ENCODE measurements around the gene NOTO. TPM values are rescaled to one million over a fixed set of nuclear protein-coding genes. Genes with fewer than 3 reads are reported as not detected.
A peak's percentile ranks its signal among the peaks of the same experiment; 100 is the strongest.

NOTO gene, protein sequence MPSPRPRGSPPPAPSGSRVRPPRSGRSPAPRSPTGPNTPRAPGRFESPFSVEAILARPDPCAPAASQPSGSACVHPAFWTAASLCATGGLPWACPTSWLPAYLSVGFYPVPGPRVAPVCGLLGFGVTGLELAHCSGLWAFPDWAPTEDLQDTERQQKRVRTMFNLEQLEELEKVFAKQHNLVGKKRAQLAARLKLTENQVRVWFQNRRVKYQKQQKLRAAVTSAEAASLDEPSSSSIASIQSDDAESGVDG
- polyA plus RNA-seq (2011; rRNA removed) (not detected in 2 replicates), polyA plus RNA-seq (2017; fragmentation: RNase III; extraction: RNeasy Plus Mini Kit Qiagen cat#74134 plus additional on column Dnase treatment) (0.03 to 0.07 TPM (median 0.04 TPM) in 3 replicates), polyA minus RNA-seq (2011; rRNA and poly(A)+ RNA removed) (not detected in 2 replicates)
- polyA plus RNA-seq (2012; cell fraction: cytosol; rRNA removed) = not detected in 2 replicates
- 0.07 TPM in 1 of 2 replicates, not detected in the other for polyA plus RNA-seq (2012; cell fraction: nucleus; rRNA removed)

- CTCF ChIA-PET = interaction anchor here (0.7 to 3.4 kb wide), 5 partner anchors 10 to 58 kb away, joined by 3 to 20 read pairs (median 12); no protein-coding TSS in a partner anchor
- POLR2A ChIA-PET = interaction anchor here (0.8 to 1.0 kb wide), 2 partner anchors 10 to 32 kb away, joined by 3 read pairs; partner anchors contain the start of gene CCT7
- 31% methylated on average over 68 of the region's 87 CpGs for WGBS (ENCODE audit: missing lambda C conversion rate)
- Histone ChIP-seq H3K4me2 (peak within 1 kb of the TSS; percentile 72), H3K4me3 (peak within 1 kb of the TSS; percentile 41), H3K27ac (peak within 1 kb of the TSS in 1 of 2 experiments; percentile 46; a peak in 3 of 6 replicates), H3K9me3 (peaks cover 5% of the 10 kb centered on the region; the same call in 2 of the 3 replicates), H3K4me1 (peaks cover 12% of the 10 kb centered on the region)
- TF ChIP-seq HDAC2 (IDR thresholded peaks at IDR 0.05) = no peak
- TF ChIP-seq, protein P1, sequence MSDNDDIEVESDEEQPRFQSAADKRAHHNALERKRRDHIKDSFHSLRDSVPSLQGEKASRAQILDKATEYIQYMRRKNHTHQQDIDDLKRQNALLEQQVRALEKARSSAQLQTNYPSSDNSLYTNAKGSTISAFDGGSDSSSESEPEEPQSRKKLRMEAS (IDR thresholded peaks at IDR 0.05) = peak; percentile 33
- no peak for TF ChIP-seq RAD21 (conservative IDR thresholded peaks at IDR 0.05 in 1 of 2, IDR thresholded peaks at IDR 0.05 in 1 of 2)
- no peak for TF ChIP-seq KDM5A (IDR thresholded peaks at IDR 0.05)
- TF ChIP-seq E2F6 (IDR thresholded peaks at IDR 0.05; ENCODE audit: borderline replicate concordance, low read depth) = peak; percentile 64; the same call in 1 of the 2 replicates
- no peak for TF ChIP-seq MAZ (IDR thresholded peaks at IDR 0.05; ENCODE audit: borderline replicate concordance, low read depth, low read length)
- no peak for TF ChIP-seq NFE2L2 (conservative IDR thresholded peaks at IDR 0.05; ENCODE audit: low read length)
- no peak for TF ChIP-seq ZFP36 (IDR thresholded peaks at IDR 0.05; ENCODE audit: borderline replicate concordance, partially characterized antibody)
- TF ChIP-seq, protein P2, sequence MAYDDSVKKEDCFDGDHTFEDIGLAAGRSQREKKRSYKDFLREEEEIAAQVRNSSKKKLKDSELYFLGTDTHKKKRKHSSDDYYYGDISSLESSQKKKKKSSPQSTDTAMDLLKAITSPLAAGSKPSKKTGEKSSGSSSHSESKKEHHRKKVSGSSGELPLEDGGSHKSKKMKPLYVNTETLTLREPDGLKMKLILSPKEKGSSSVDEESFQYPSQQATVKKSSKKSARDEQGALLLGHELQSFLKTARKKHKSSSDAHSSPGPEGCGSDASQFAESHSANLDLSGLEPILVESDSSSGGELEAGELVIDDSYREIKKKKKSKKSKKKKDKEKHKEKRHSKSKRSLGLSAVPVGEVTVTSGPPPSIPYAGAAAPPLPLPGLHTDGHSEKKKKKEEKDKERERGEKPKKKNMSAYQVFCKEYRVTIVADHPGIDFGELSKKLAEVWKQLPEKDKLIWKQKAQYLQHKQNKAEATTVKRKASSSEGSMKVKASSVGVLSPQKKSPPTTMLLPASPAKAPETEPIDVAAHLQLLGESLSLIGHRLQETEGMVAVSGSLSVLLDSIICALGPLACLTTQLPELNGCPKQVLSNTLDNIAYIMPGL (CRISPR knock-in tag; IDR thresholded peaks at IDR 0.05; ENCODE audit: borderline replicate concordance) = no peak
- TF ChIP-seq EP300 (IDR thresholded peaks at IDR 0.05) = no peak
- TF ChIP-seq RARB (CRISPR knock-in tag; IDR thresholded peaks at IDR 0.05) = no peak
- TF ChIP-seq ELK1 (IDR thresholded peaks at IDR 0.05; ENCODE audit: low read depth, low read length) = no peak
- DNase-seq (ENCODE audit: low read depth in 1 of 2, low spot score in 1 of 2) (no peak), FAIRE-seq (no peak), ATAC-seq (peak; percentile 66 to 71)
These were observed at the start of gene NOTO for GRCh38 chr2:73202156-73203054. Gene NOTO, plus strand, starts transcription at chr2:73202574. Its CDS starts 93 bp downstream, at chr2:73202667.

DNA sequence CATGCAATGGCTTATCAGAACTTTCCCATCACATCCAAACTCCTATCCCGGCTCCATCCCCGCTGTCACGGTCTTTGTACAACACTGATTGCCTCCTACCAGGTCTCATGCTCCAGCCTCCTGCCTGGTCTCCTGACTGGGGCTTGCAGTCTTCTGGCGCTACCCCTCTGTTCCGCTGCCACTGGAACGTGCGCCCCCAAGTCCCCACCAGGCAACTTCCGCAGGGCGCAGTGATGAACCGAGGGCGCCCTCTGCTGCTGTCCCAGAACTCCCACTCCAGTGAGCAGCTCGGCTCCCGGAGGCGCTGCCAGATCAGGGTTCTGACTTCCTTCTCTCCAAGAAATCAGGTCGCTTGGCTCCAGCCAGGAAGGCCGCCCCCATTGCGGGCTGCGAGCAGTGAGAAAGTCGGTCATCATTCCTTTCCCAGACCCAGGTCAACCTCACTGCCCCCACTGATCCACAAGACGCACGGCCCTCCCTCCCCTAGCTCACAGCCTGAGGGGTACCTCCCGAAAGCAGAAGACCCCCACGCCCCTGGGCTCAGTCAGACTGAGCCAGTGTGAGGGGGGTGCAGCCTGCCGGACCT is 45.7 kb upstream of the NOTO start:
- Histone ChIP-seq H3K9me3 (peaks cover 6% of the 10 kb centered on the region; the same call in 2 of the 3 replicates), H3K4me3 (0 out of 3 replicates have a peak overlapping the region, but pooled peaks have one; percentile 5), H3K4me2 (peak overlapping the region; percentile 66), H3K4me1 (peaks cover 4% of the 10 kb centered on the region; the same call in 1 of the 3 replicates), H3K27ac (peak overlapping the region in 1 of 2 experiments; percentile 65; a peak in 2 of 6 replicates)
- FAIRE-seq (no peak), ATAC-seq (peak; percentile 96 to 98), DNase-seq (ENCODE audit: low read depth in 1 of 2, low spot score in 1 of 2) (peak; percentile 58 to 69)
- POLR2A ChIA-PET = interaction anchor here (0.9 kb wide), 1 partner anchor 69 kb away, joined by 3 read pairs; no protein-coding TSS in a partner anchor
- TF ChIP-seq CTCF (IDR thresholded peaks at IDR 0.05) = peak; percentile 93
- peak; percentile 97 for TF ChIP-seq SMC3 (IDR thresholded peaks at IDR 0.05)
- no peak for TF ChIP-seq ZFP36 (IDR thresholded peaks at IDR 0.05; ENCODE audit: borderline replicate concordance, partially characterized antibody)
- TF ChIP-seq RAD21 (conservative IDR thresholded peaks at IDR 0.05 in 1 of 2, IDR thresholded peaks at IDR 0.05 in 1 of 2) = peak; percentile 96 to 97
- TF ChIP-seq ZSCAN20 (CRISPR knock-in tag; IDR thresholded peaks at IDR 0.05) = no peak
- CTCF ChIA-PET = interaction anchor here (0.6 to 11.9 kb wide), 57 partner anchors 10 to 1626 kb away, joined by 3 to 500 read pairs (median 4); partner anchors contain the start of genes EMX1, RAB11FIP5 and SPR
- 21% methylated on average over 19 of the region's 24 CpGs for WGBS (ENCODE audit: missing lambda C conversion rate)

Measured in A549 (cell line).